GM10847 (cell line): ENCODE results near the gene ZDHHC14.

ENCODE experiments used
- POLR2A ChIP-seq: IDR thresholded peaks from 2 replicates; pipeline ENCODE4 v1.6.1; 2011; ENCODE audit not compliant: insufficient read length; ENCODE audit errors: extremely low read depth

ZDHHC14 gene

DNA sequence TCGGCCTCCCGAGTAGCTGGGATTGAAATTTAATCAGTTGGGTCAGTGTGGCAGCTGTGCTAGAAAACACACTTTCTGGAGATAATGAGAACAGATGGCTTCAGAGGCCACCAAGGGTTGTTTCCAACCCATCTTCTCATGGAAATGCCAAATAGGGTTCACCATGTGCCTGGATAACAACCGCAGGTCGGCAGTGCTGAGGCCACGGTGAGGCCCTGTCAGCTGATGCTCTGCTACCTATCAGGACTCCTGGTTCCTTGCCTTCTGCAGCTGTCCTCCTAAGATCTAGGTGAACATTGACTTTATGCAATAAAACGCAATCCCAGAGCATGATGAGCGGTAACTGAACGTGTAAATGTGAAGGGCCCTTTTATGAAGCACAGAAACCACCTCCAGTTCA, 302.7 kb downstream of the ZDHHC14 start:
- no peak for TF ChIP-seq POLR2A

DNA sequence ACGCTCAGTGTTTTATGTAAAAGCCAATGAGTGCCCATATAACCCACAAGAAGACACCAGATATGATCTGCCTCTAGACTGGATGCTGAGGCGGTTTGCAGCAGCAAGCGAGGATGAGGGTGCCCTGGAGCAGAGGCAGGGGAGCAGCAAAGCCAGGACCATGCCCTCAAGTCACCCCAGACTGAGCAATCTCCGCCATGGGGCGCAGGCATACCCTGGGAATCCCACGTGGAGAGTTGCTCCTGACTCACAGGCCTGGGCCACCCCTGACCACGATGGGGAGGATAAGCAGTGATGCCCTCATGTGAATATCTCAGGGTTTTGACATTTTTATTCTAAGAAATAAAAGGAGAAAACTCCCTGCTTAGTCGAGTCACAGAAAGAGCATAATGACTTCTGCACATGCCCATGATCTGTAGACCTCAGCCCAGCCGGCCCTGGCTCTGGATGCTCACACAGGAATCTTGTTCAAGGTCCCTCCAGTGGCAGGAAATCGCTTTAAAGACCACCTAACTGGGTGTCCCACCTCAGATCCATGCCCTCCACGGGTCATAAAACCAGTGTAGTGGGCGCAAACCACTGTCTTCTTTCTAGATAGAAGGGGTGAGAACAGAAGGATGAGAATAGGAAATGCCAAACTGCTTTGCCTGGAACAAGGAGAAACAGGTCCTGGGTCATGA, 303.8 kb downstream of the ZDHHC14 start:
- TF ChIP-seq POLR2A: no peak

DNA sequence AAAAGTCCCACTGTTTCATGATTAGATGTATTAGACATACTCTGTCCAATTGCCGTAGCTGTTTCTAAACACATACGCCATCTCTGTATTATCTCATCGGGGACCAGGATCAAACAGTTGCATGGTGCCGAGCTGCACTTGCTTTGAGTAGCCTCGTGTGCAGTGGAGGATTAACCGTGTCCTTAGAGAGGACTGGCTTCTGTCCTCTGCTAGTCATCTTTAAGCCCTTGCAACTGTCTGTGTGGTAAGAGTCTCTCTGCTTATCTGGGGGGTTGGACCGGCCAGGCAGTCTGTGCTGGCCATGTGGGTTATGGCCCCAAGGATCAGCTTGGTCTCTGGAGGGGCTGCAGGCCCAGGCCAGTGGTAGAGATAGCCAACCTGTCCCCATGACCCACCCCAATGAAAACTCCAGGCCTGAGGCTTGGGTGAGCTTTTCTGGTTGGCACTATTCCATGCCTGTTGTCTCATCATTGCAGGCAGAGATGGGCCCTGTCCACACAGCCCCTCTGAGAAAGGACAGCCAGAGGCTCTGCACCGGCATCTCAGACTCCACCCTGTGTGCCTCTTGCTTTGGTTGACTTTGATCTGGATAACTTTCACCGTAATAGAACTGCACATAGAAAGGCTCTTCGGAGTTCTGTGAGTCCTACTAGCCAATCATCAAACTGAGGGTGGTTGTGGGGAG, 304.7 kb downstream of the ZDHHC14 start:
- no peak for TF ChIP-seq POLR2A

DNA sequence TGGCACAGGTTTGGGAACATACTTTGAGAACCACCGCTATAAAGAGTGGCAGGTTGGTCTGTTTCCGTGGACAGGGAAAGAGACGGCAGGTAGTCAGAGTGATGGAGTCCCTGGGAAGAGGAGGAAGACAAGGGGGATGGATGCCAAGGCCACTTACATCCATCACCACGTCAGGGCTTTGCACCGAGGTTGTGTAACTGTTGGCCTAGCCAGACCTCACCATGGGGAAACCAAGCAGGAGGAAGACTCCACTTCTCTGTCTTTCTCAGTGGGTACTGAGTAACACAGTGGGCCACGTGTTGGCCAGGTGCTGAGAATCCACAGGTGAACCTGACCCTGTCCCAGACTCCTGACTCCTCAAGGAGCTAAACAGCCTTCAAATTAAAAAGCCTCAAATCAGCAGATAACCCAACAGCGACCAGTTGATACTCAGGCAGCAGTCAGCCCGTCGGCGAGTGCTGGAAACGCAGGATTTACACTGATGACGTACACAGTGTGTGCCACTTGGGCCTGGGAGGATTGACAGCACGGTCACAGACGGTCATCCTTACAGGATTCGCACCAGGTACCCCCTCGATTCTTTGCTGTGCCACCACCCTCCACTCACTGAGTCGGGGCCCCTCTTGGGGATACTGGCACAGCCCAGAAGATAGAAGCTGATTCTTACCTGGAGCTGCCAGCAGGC, 307.4 kb downstream of the ZDHHC14 start:
- no peak for TF ChIP-seq POLR2A

DNA sequence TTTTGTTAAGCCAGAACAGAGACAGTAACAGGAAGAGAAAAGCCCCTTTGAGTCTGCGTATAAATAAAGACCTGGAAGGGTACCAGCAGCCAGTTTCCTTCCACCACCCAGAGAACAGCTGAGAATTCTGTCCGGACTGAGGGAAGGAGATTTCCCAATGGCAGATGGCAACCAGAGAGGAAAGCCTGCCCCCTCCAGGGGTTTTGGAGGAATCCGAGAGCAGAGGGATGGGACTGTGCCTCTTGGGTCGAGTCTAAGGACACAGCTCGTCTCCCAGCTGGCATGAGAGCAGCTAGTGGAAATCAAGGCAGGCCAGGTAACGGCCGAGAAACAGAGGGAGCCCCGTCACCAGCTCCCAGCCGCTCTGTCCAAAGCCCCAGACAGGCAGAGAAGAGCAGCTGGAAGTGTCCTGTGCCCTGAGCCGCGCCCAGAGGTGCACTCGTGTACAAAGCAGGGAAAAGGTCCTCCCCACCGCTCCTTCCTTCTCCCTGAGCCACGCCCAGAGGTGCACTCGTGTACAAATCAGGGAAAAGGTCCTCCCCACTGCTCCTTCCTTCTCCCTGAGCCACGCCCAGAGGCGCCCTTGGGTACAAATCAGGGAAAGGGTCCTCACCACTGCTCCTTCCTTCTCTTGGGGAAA, 308.1 kb downstream of the ZDHHC14 start:
- no peak for TF ChIP-seq POLR2A

DNA sequence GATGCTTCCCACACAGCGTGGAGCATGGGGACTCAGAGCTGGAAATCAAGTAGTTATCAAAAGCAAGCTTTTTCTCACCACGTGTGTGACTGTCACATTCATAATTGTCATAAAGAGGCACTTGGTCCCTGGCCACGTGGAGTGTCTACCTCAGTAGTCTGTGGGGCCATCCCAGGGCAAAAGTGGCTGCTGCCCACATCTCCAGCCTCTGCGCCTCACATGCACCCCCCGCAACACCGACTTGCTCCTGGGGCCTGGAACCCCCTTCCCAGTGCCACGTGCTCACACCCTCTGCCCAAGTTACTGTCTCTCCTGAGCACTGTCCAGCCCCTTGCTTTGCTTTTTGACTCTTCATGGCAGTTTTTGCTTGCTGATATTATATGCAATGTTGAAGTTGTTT, 308.9 kb downstream of the ZDHHC14 start:
- no peak for TF ChIP-seq POLR2A

DNA sequence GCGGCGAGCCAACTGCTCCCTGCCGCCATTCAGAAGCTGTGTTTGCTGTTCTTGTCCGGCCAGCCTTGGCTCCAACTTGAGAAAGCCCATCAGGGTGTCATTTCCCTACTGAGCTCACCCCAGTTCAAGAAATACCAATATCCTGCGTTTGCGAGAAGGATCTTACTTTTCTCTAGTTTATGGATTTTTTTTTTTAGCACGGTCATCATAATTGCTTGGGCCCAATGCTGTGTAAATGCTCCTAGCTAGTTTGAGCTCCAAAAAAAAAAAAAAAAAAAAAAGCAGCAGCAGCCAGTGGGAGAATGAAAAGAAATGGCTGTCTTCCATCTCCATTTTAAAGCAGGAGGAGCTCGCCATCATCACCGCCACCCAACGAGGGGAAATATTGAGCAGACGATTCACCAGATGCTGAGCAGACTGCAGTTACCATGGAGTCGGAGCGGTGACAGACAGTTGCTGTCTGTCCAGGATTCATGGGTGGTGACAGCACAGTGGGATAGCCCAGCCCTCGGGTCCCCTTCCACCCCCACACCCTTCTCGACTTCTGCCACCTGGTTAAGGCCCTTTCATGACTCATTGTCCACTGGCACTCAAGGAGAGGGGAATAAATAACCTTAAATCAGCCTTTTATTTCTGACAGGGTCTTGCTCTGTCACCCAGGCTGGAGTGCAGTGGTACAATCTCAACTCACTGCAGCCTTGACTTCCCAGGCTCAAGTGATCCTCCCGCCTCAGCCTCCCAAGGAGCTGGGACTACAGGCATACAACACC, 309.6 kb downstream of the ZDHHC14 start:
- TF ChIP-seq POLR2A: no peak

DNA sequence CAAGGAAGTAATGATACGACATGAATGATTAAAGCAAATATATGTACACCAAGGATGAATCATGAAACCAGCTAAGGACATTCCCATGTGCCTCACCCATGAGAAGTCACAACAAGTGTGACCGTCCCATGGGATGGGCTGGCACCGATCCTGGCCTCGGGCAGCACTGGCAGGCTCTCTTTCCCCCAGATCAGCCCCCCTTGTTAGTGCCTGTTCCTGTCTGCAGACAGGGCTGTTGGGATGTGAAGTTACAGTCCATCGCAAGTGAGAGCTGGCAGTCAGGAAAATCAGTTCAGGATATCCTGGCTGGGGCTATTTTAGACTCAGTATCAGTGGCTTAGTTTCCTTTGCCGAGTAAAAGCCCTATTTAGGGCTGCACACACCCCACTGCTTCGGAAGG, 312.9 kb downstream of the ZDHHC14 start:
- no peak for TF ChIP-seq POLR2A

DNA sequence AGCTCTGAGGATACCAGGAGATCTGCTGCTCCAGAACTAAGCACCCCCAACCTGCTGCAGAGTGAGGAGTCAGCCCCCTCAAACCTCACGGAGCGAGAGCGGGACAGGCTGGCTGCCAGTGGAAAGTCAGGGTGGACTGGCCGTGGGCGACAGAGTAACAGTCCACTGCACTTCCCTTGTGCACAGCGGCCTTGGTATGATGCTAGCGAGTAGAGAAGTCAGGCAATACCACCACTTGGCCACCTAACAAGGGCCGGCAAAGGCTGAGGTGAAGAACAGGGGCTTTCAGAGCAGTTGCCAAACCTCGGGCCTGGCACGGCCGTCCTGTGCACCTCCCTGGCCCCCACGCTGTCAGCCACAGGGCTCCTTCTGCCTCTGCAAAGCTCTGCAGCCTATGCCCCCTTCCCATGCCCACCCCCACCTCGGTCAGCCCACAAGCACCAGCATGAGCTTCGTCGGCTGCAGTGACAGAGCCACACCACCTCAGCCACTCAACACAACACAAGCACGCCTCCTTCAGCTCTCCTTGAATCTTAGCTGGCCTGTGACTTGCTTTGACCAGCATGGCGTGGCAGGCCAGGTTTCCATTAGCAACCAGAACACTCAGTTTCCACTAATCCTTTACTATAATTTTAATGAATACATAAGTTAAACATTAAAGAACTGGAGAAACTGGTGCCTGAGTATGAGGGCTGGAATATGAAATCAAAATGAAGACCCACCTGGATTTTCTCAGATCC, 314.5 kb downstream of the ZDHHC14 start:
- no peak for TF ChIP-seq POLR2A

DNA sequence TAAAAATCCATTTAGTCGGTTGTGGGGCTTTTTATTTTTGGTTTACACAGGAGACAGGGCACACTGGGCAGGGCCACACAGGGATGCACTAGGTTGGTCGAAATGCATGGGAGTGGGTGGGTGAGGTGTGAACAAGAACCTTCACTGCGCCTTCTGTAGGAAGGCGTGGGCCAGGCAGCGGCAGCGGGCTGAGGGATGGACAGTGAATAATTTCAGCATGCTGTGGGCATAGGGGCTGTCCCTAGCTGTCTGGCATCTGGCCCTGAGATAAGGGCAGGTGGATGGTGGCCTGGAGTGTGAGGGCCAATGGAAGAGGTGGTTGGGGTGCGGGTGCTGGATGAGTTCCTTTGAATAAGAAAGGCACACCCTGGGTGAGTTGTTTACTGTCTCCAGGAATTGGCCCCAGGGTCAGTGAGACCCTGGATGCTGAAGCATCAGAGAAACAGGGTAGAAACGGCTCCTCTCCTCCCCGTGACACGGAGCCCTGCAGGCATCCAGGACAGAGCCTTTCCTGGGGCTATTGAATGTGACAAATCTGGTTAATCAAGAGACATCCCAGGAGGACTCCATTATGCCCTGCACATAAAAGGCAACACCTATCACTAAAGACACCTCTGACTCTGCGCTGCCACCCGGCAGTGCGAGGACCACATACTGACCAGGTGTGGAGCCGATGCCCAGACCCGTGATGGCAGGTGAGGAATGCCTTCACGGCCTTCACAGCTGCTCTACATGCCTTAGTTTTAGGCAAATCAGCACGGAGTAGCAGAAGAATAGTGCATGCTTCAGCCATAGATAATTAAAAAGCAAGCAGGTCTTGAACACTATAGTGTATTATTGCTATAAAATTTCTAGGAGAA, 319.0 kb downstream of the ZDHHC14 start:
- no peak for TF ChIP-seq POLR2A

DNA sequence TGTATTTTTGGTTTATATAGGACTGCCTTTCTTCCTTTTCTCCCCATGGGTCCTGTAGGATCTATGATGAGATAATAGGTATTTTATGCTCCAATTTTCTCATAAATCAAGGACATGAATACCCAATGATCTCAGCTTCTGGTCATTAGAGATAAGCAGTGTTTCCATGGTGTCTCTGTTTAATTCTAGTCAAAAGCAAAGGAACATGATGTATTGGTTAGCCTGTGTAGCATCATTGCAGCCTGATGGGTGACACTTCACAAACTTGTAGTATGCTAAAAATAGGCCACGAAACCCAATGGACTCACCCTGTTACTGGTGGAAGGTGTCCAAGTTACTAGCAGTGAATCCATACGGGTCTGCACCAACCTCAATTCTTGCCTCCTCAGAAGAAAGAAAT, 325.9 kb downstream of the ZDHHC14 start:
- TF ChIP-seq POLR2A: no peak

DNA sequence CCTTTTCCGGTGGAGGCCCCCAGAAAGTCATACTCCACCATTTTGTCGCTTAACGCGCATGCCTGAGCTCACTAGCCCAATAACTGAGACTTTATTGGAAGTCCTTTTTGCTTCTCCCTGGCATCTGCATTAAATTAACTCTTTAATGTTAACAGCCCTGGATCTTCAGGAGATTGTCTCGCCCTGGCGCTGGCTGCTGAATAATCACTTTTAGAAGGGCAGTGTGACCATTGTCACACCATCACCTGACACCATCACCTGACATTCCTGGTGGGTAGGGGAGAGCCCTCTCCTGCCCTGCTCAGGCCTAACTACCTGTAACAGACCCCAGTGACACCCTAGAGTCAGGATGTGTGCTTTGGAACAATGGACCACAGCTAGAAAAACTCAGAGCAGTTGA, 326.6 kb downstream of the ZDHHC14 start:
- no peak for TF ChIP-seq POLR2A

DNA sequence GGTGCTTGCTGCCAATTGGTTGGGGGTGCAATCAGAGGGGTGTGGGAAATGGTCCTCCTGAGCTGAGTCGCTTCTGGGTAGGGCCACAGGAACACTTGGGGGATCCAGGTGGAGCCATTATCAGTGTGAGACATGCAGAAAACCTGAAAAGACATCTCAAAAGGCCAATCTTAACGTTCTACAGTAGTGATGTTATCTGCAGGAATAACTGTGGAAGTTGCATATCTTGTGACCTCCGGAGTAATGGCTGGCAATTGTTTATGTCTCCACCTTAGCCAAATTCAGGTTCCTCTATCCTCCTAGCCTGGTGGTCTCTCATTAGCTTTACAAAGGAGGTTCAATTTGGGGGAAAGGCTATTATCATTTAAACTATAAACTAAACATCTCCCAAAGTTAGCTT, 327.2 kb downstream of the ZDHHC14 start:
- no peak for TF ChIP-seq POLR2A

DNA sequence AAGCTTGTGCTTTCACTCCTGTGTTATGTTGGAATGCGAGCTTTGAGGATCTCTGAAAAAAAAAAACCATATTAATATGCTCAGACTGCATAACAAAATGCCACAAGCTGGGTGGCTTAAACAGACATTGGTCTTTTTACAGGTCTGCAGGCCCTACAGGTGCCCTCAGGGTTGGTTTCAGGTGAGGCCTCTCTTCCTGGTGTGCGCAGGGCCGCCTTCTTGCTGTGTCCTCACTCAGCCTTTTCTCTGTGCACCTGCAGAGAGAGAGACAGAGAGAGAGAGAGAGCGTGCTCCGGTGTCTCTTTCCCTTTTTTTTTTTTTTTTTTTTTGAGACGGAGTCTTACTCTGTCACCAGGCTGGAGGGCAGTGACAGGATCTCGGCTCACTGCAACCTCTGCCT, 327.9 kb downstream of the ZDHHC14 start:
- no peak for TF ChIP-seq POLR2A
